Embryonic facial prominence (tissue), 1 donor: ENCODE measurements around the gene SLC46A3.
A peak's percentile ranks its signal among the peaks of the same experiment; 100 is the strongest.
"Not testable (repeated sequence)": the region's sequence is repeated elsewhere in the genome, so short reads cannot be mapped to it uniquely, and the experiment has no call there.

Experiments
- DNase-seq: peaks from one replicate; pipeline ENCODE4 v3.0.0-alpha.2; 2016; ENCODE audit errors: extremely low spot score

SLC46A3 gene

DNA sequence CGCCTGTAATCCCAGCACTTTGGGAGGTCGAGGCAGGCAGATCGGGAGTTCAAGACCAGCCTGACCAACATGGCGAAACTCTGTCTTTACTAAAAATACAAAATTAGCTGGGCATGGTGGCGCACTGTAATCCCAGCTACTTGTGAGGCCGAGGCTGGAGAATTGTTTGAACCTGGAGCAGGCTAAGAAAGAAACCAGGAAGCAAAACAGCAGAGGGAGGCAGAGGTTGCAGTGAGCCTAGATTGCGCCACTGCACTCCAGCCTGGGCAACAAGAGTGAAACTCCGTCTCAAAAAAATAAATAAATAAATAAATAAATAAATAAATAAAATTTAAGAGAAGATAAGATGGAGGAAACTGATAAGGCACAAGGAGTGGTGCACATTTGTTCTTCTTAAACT is 35.6 kb downstream of the SLC46A3 start:
- not testable (repeated sequence) for DNase-seq

DNA sequence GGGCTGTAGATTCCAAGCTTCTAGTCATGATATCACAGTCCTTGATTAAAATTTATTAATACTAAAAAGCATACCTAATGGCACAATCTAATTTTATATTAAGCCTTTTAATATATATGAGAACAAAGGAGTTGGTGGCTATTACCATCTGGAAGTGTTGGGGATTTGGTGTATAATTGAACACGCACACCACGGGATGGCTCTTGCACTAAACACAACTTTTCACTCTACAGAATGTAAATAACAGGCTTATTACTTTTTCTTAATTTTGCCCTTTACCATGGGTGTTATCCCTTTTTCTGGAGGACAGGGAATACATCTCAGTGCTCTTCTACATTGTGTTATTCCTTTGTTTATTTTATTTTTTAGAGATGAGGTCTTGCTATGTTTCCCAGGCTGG is 38.2 kb downstream of the SLC46A3 start:
- DNase-seq, result no peak

DNA sequence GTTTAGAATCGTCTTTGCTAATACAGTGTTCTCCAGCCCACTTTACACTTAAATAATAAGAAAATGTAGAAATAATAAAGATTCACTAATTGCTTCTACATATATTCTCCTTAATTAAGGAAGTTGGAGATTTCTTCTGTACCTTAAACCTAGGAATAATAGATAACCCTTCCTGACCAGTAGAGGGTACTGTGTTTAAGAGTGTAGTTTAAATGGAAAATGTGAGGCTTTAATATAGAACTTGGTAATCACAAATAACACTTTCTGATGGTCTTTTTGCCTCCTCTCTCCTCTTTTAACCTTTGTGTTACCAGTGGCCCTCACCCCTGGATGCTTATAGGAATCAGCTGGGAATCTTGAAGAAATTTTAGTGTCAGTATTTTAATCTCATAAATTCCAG is 39.1 kb downstream of the SLC46A3 start:
- no peak for DNase-seq

DNA sequence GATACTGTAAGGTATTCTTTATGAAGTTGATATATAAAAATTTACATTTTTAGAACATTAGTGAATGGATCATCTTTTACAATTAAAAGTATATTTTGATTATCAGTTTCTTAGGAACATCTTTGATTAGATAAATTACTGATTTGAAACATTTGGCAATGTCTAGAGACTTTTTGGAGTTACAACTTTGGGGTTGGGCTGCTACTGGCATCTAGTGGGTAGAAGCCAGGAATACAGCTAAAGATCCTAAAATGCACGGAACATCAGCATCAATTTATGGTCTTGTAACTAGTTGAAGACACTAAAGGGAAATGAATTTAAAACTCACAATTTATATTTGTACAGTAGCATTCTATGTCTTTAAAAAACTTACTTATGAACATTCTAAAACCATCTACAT is 40.0 kb downstream of the SLC46A3 start:
- no peak for DNase-seq

DNA sequence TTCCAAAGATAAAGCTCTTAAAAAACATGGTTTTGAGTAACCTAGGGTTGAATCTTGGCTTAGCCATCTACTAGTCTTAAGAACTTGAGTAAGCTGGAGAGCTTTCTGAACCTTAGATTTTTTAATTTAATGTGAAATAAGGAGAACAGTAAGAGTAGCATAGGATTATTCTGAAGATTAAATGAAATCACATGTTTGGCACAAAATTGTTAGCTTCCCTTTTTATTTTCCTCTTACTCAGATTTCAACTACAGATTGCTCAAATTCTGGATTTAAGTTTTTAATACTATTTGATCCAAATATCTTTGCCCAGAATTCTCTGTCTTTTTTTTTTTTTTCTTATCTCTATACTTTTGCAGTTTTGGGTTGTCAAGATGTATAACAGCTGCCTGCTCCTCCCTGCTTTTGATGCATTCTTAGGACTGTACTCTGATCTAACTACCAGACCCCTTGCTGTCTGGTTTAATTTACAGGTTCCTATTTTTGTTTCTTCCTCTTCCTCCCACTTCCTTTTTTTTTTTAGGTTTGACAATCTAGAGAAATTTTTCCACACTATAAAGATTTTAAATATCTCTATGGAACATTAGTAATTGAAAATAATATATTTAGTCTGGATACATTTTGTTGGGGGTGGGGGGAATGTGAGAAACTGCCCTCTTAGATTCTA is 47.5 kb downstream of the SLC46A3 start:
- DNase-seq, result no peak

DNA sequence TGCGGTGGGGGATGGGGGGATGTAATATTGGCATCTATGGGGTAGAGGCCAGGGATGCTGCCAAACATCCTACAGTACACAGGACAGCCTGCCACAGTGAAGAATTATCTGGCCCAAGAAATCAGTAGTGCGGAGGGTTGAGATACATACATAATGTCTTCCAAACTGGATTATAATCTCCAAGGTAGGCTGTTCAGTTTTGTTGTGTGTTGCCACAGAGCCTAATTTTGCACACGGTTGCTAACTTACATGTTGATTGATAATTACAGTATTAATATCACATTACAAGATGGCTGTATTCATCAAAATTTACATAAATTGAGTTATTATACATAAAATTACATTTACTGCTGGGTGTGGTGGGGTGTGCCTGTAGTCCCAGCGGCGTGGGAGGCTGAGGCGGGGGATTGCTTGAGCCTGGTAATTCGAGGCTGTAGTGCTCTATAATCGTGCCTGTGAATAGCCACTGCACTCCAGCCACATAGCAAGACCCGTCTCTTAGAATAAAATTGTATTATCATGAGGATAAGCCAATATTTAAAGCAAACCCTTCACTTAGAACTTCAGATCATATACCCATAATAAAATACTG is 51.8 kb downstream of the SLC46A3 start:
- no peak for DNase-seq

DNA sequence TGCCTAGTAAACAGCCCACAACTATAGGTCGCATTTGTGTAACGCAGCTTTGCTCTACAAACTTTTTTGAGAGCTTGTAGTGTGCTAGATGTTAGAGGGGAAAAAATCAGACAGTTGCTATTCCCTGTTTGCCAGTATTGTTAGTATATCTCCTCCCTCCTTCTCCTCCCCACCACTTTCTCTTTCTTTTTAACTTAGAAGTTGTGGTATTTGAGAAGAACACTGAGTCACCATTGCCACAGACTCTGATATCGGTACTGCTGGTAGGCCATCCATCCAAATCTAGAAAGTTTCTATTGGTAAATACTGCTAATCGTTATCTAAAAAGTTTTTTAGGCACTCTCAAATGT is 59.2 kb downstream of the SLC46A3 start:
- DNase-seq, result no peak

DNA sequence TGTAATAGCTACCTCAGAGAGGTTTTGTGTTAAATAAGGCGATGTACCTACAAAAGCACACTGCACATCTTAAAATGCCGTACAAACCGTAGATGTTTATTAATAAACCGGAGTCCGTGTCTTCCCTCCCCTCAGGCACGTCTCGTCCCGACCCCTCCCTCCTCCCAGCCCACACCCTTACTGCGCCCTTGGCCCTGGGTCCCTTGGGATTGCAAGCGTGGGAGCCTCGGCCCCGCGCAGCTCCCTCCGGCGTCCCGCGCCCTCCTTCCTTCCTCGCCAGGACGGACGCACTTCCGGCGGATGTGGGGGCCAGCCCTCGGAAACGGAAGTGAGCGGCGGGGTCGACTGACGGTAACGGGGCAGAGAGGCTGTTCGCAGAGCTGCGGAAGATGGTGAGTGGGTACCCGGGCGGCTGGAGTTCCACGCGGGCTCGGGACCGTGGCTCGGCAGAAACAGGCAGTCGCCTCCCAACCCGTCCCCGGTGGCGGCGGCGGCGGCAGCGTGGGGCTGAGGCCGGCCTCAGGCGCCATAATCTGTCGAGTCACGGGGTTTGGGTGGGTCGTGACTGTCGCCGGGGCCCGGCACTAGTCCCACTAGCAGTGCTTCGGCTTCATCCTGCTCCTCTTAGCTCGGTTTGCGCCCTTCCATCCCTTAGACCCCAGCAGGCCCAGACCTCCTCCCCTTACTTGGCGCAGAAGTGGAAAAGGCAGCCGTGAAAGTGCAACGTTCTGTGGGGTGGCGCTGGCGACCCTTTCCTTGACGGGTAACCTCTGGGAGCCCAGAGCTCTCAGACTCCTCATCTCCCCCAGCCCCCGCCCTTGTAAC is 59.8 kb downstream of the SLC46A3 start, which contains the start of gene POMP:
Gene POMP (plus strand): TSS at position 335 of the 825 bp plus-strand sequence. CDS start 55 bp downstream, at position 390.
- peak; percentile 85 for DNase-seq

DNA sequence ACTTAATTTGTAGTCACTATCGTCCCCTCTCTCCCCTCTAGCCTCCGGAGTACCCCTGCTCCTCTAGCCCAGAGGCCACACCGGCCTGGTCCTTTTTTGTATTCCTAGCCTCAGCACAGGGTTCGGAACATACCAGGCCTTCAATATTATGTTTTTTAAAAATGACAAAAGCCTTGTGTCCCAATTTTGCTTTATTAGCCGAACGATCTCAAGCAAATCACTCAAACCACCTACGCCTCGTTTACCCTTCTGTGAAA is 60.3 kb downstream of the SLC46A3 start:
- DNase-seq, result no peak

DNA sequence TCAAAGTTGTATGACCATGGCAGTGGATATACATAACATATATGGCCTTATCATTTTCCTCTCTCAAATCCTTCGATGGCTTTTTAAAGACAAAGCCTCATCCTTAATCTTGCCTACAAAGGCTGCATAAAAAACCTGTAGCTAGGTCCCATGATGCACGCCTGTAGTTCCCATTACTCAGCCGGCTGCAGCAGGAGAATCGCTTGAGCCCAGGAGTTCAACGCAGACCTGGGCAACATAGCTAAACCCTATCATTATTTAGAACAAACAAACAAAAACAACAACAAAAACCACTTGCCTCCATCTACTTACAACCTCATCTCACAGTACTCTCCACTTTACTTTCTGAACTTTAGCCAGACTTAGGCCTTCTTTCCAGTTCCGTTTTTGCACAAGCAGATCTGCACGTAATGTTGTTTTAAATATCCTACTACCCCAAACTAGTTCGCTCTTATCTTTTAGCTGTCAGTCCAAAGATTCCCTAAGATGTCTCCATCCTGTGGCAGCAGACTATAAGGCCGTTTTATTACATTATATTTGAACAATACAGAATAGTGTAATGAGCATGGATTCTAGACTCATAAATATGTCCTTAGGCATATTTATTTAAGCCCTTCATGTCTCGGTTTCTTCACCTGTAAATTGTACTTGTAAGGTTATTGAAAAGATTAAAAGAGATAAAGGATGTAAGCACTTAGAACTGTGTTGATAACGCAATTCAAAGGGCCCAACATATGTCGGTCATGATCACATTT is 60.8 kb downstream of the SLC46A3 start:
- DNase-seq, result no peak

DNA sequence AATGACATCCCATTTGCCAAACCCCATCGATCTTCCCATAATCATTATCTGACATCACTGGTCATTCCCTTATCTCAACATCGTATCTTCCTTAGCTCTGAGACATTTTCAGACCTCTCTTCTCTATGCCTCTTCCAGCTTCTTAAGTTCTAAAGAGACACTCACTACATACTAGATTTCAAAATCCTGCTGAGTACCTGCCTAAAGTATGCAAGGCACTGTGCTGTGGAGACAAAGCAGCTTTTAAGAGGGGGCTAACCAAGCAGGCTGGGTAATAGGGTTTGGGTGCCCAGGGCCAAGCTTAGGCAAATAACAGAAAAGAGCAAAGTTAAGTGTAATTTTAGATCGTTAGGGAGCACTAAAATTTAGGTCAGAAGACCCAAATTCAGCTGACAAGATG is 63.2 kb downstream of the SLC46A3 start:
- no peak for DNase-seq

DNA sequence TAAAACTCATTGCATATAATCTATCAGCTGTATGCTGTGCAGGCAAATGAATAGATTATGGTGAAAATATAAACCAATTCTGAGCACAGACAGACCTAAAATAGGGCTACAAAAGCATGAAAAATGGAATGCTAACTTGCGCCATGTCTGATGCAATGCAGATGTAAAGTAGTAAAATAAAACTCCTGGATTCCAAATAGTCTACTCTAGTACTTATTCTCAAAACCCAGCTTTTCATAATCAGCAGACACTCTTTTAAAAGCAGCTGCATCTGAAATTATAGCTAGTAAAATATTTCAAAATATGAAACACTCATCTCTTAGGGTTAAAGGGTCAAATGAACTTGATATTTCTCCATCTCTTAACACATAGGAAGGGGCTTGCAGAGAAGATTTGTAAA is 64.5 kb downstream of the SLC46A3 start:
- no peak for DNase-seq

DNA sequence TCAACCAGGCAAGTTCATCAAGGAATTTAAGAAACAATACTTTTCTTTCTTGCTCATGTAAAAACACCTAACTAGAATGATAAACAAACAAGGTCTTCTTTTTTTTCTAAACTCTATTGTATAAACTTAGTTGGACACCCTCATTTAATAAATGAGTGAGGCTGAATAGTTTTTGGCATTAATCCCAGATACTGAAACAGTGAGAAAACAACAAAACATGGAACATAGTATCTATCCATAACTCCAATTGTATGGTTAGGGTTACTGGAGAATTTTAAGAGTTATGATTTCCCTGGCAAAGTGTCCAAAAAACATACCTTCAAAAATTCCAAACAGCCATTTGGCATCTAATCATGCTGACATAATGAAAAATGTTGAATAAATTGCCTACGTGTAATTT is 65.7 kb downstream of the SLC46A3 start:
- DNase-seq, result no peak

DNA sequence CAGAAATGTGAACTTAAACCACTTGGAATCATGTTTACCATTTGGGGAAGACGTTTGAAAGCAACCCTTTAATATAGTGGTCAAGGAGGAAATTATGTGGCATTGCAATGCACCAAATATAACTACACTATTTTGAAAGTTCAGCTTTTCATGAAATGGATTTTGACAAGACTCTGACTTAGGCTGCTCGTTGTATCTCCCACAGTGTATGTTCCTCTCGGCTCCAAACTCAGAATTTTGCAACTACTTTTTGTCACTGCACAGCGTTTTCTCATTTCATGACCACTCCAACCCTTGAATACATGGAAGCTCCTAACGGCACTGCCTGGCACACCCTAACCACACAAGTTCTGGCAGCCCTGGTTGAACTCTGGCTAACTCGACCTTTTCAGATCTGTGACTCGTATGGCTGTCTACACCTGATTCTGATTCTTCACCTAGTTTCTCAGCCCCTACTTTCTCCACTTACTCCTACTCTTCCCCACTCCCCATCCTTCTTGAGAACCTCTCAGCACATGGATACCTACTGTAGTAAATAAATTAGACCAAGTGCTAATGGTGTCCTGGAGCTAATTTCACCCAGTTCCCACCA is 66.9 kb downstream of the SLC46A3 start:
- DNase-seq, result no peak

DNA sequence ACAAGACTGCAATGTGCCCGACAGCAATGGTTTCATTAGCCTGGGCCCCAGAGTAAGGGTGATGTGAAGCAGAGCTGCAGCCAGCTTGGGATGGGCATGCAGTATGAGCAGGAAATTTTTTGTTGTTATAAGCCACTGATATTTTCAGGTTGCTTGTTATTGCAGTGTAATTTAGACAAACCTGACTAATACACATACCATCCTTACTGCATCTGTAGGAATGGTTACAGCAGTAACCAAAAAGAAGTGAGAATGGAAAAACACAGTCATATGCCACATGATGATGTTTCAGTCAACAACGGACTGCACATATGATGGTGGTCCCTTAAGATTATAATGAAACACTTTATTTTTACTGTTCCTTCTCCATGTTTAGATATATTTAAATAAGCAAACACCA is 68.5 kb downstream of the SLC46A3 start:
- no peak for DNase-seq
